HEK293T (cell line): ENCODE data around the gene SH3BP2.

Source experiments
- BHLHE40 ChIP-seq: fragments of 450-650 bp; IDR thresholded peaks from 2 replicates; pipeline ENCODE4 v1.6.1; 2016; ENCODE audit warnings: mild to moderate bottlenecking, moderate library complexity, borderline replicate concordance
- CTBP1 ChIP-seq: fragments of 450-650 bp; IDR thresholded peaks from 2 replicates; pipeline ENCODE4 v1.6.1; 2016; ENCODE audit warnings: borderline replicate concordance
- FOXA1 ChIP-seq: fragments of 450-650 bp; IDR thresholded peaks from 2 replicates; pipeline ENCODE4 v1.6.1; 2016; ENCODE audit warnings: mild to moderate bottlenecking
- FOXK2 ChIP-seq: fragments of 450-650 bp; IDR thresholded peaks from 2 replicates; pipeline ENCODE4 v1.6.1; 2016; ENCODE audit warnings: mild to moderate bottlenecking
- FOXM1 ChIP-seq: fragments of 450-650 bp; IDR thresholded peaks from 2 replicates; pipeline ENCODE4 v1.6.1; 2017; ENCODE audit warnings: mild to moderate bottlenecking, borderline replicate concordance
- L3MBTL2 ChIP-seq: fragments of 450-650 bp; conservative IDR thresholded peaks from 2 replicates; pipeline ENCODE4 v1.6.1; 2016; ENCODE audit warnings: mild to moderate bottlenecking
- NFRKB ChIP-seq: fragments of 450-650 bp; IDR thresholded peaks from 2 replicates; pipeline ENCODE4 v1.6.1; 2016; ENCODE audit warnings: mild to moderate bottlenecking, moderate library complexity
- SP1 ChIP-seq: fragments of 450-650 bp; IDR thresholded peaks from 2 replicates; pipeline ENCODE4 v1.6.1; 2017
- SUZ12 ChIP-seq: fragments of 450-650 bp; IDR thresholded peaks from 2 replicates; pipeline ENCODE4 v1.6.1; 2016; ENCODE audit warnings: mild to moderate bottlenecking
- TARDBP ChIP-seq: fragments of 450-650 bp; IDR thresholded peaks from 2 replicates; pipeline ENCODE4 v1.6.1; 2016
- TF ChIP-seq, protein P1 (sequence below): fragments of 450-650 bp; IDR thresholded peaks from 2 replicates; pipeline ENCODE4 v1.6.1; 2016

DNA sequence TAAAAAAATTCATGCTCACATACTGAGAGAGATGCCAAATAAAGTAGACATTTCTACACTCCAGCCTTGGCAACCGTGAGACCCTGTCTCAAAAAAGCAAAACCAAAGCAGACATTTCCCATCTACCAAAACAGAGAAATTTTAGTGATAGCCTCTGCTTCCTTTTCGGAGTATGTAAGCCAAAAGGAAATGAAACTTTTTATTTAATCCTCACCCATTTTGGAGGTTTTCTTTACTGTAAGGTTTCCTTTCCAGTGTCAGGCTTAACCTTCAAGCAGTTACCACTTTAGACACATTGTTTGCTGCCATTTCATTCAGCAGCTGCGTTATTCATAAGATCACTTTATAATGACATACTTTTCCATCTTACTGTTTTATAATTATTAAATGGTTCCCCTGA, 66.6 kb downstream of the SH3BP2 start:
- TF ChIP-seq FOXM1 (no peak), BHLHE40 (no peak), SUZ12 (no peak), FOXK2 (no peak), FOXA1 (no peak), SP1 (no peak), CTBP1 (no peak), L3MBTL2 (no peak), NFRKB (no peak), TARDBP (no peak)
- TF ChIP-seq, protein P1, sequence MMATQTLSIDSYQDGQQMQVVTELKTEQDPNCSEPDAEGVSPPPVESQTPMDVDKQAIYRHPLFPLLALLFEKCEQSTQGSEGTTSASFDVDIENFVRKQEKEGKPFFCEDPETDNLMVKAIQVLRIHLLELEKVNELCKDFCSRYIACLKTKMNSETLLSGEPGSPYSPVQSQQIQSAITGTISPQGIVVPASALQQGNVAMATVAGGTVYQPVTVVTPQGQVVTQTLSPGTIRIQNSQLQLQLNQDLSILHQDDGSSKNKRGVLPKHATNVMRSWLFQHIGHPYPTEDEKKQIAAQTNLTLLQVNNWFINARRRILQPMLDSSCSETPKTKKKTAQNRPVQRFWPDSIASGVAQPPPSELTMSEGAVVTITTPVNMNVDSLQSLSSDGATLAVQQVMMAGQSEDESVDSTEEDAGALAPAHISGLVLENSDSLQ, result no peak
